Islet precursor cell (in vitro differentiated cells): Measurements from ENCODE around the gene ANGEL2.
"Not testable (repeated sequence)": the region's sequence is repeated elsewhere in the genome, so short reads cannot be mapped to it uniquely, and the experiment has no call there.

ENCODE experiments used
- DNase-seq: peaks from one replicate; pipeline ENCODE4 v3.0.0-alpha.2; 2018

Gene ANGEL2

GRCh38 chr1:213017447-213018273 lies 2.0 kb upstream of the ANGEL2 start:
- no peak for DNase-seq

GRCh38 chr1:213014642-213015041 lies 1.0 kb downstream of the ANGEL2 start:
- DNase-seq: no peak

- no peak for DNase-seq
Observed at GRCh38 chr1:213008564-213008963, 7.1 kb downstream of the ANGEL2 start.

GRCh38 chr1:213003256-213003655 lies 12.4 kb downstream of the ANGEL2 start:
- no peak for DNase-seq

- no peak for DNase-seq
Observed at GRCh38 chr1:212994926-212995325, 20.7 kb downstream of the ANGEL2 start.

GRCh38 chr1:212993960-212994359 lies 21.7 kb downstream of the ANGEL2 start:
- not testable (repeated sequence) for DNase-seq

GRCh38 chr1:212990276-212990675 lies 25.4 kb downstream of the ANGEL2 start:
- no peak for DNase-seq

GRCh38 chr1:212987702-212988322 lies 27.9 kb downstream of the ANGEL2 start:
- no peak for DNase-seq

GRCh38 chr1:212986551-212986950 lies 29.1 kb downstream of the ANGEL2 start:
- no peak for DNase-seq

- no peak for DNase-seq
Observed at GRCh38 chr1:212984522-212985291, 31.0 kb downstream of the ANGEL2 start.

GRCh38 chr1:212983482-212983881 lies 32.2 kb downstream of the ANGEL2 start:
- DNase-seq: no peak

- no peak for DNase-seq
Observed at GRCh38 chr1:212982430-212983152, 33.1 kb downstream of the ANGEL2 start.

GRCh38 chr1:212981571-212982328 lies 33.9 kb downstream of the ANGEL2 start:
- no peak for DNase-seq

- peak; percentile 69 for DNase-seq
Observed at GRCh38 chr1:212981025-212981495, 34.6 kb downstream of the ANGEL2 start.

- peak; percentile 55 for DNase-seq
Observed at GRCh38 chr1:212980123-212980785, 35.4 kb downstream of the ANGEL2 start.

- DNase-seq: no peak
Observed at GRCh38 chr1:212979340-212980122, 36.1 kb downstream of the ANGEL2 start.

- DNase-seq: peak; percentile 33
Observed at GRCh38 chr1:212977781-212978645, 37.7 kb downstream of the ANGEL2 start.

GRCh38 chr1:212976586-212976985 lies 39.1 kb downstream of the ANGEL2 start:
- peak; percentile 37 for DNase-seq

- DNase-seq: peak; percentile 19
Observed at GRCh38 chr1:212975111-212975918, 40.4 kb downstream of the ANGEL2 start.
